Activated CD8-positive, alpha-beta T cell treated with anti-CD3 and anti-CD28 coated beads, Interleukin-2, amount 10 ng/mL, durations not matched to agents 7 days and 5 days (primary cell): ENCODE results near the gene HSPA13. TPM values are rescaled to one million over a fixed set of nuclear protein-coding genes. Genes with fewer than 3 reads are reported as not detected.
A peak's percentile ranks its signal among the peaks of the same experiment; 100 is the strongest.

ENCODE experiments used
- ATAC-seq: fragments of 150-1000 bp; cut with Tn5 transposase; one replicate; pipeline ENCODE4 v1.10.0; 2021; ENCODE audit warnings: moderate library complexity
- CTCF ChIA-PET: fragments of 350-600 bp; sonication (Branson Sonifier 250); formaldehyde crosslinking; loops from one replicate; lab custom pipeline; 2021; ENCODE audit warnings: antibody characterized with exemption; lab: Charles Lee
- POLR2A ChIA-PET: fragments of 350-600 bp; sonication (Branson Sonifier 250); formaldehyde crosslinking; loops from one replicate; lab custom pipeline; 2021; ENCODE audit warnings: antibody characterized with exemption; lab: Charles Lee
- DNase-seq: peaks from one replicate; pipeline ENCODE4 v3.0.0-alpha.2; 2020
- H3K27ac Mint-ChIP-seq: one replicate; pipeline ENCODE4 v1.8.0; 2021; ENCODE audit warnings: mild to moderate bottlenecking, mixed read lengths
- H3K27me3 Mint-ChIP-seq: one replicate; pipeline ENCODE4 v1.8.0; 2021; ENCODE audit warnings: low read depth, mixed read lengths
- H3K36me3 Mint-ChIP-seq: one replicate; pipeline ENCODE4 v1.8.0; 2021; ENCODE audit warnings: low read depth, mixed read lengths
- H3K4me1 Mint-ChIP-seq: one replicate; pipeline ENCODE4 v1.8.0; 2021; ENCODE audit warnings: low read depth, mixed read lengths
- H3K4me3 Mint-ChIP-seq: one replicate; pipeline ENCODE4 v1.8.0; 2021; ENCODE audit warnings: mild to moderate bottlenecking, mixed read lengths
- H3K9me3 Mint-ChIP-seq: one replicate; pipeline ENCODE4 v1.8.0; 2022; ENCODE audit warnings: mixed read lengths; ENCODE audit not compliant: insufficient read depth
- total RNA-seq, 2 experiments: library from RNA; stranded (reverse); gene quantifications; one replicate each; pipeline ENCODE4 v1.2.3, GENCODE V29; 2021

HSPA13 gene
- total RNA-seq = 10 to 100 TPM; 26.0 to 30.4 TPM

GRCh38 chr21:14382835-14383595 is at the start of gene HSPA13:
Gene HSPA13 (minus strand): TSS chr21:14383146. CDS start chr21:14383119, 27 bp downstream.
- peaks cover 2% of the 10 kb centered on the region for H3K27me3 Mint-ChIP-seq
- ChIA-PET CTCF (interaction anchor here (0.9 to 2.9 kb wide), 2 partner anchors 76 to 355 kb away, joined by 3 to 14 read pairs; no protein-coding TSS in a partner anchor), POLR2A (interaction anchor here (0.6 to 3.0 kb wide), 14 partner anchors 9 to 1351 kb away, joined by 3 to 25 read pairs (median 3); partner anchors contain the start of gene NRIP1)
- ATAC-seq (peak; percentile 98), DNase-seq (peak; percentile 100)
- peaks cover 16% of the 10 kb centered on the region for H3K36me3 Mint-ChIP-seq
- H3K27ac Mint-ChIP-seq = peak within 1 kb of the TSS; percentile 98
- H3K4me3 Mint-ChIP-seq = peak within 1 kb of the TSS; percentile 99
- H3K9me3 Mint-ChIP-seq = no peaks in the 10 kb centered on the region
- peaks cover 39% of the 10 kb centered on the region for H3K4me1 Mint-ChIP-seq

DNA sequence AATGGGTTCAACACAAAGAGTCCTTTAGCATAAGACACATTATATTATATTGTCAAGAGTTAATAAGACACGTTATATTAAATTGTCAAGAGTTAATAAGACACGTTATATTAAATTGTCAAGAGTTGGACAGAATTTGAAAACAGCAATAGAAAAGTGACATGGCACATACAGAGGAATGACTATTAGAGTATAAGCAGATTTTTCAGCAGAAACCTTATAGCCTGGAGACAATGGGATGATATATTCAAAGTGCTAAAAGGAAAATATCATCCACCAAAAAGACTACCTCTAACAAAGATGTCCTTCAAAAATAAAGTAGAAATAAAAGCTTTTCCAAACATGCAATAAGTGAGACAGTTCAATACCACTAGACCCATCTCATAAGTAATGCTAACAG is 36.0 kb upstream of the HSPA13 start:
- Mint-ChIP-seq H3K27ac (no peak overlapping the region), H3K4me3 (no peak overlapping the region), H3K4me1 (no peaks in the 10 kb centered on the region), H3K9me3 (peaks cover 16% of the 10 kb centered on the region), H3K27me3 (no peaks in the 10 kb centered on the region), H3K36me3 (peaks cover 2% of the 10 kb centered on the region)
- POLR2A ChIA-PET = no interaction called here
- ATAC-seq (no peak), DNase-seq (no peak)
- CTCF ChIA-PET = no interaction called here

DNA sequence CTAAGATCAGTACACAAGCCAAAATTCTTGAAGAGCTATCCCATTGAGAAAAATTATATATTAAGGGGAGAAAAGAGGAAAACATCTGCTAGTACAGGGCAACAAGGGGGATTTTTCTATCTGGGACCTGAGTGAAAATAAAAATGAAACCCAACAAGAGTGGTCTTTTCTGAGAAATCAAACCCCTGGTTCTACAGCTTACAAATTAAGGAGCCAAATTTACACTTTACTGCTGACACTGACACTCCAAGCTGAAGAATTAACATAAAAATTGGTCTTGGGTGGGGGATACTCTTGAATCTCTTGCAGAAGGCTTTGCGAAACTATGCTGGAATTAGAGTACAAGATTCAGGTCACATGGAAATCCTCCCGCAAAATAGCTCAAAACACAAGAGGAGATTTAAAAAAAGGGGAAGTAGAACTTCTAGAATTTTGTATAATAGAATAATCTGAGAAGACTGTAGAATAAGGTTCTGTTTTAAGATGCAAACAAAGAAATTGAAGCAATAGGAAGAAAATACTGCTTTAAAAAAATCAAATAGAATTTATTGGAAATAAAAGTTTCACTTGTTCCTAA is 32.1 kb upstream of the HSPA13 start:
- Mint-ChIP-seq H3K9me3 (peaks cover 16% of the 10 kb centered on the region), H3K27ac (no peak overlapping the region), H3K4me1 (no peaks in the 10 kb centered on the region), H3K27me3 (peaks cover 3% of the 10 kb centered on the region), H3K36me3 (peaks cover 2% of the 10 kb centered on the region), H3K4me3 (no peak overlapping the region)
- CTCF ChIA-PET = interaction anchor here (0.8 kb wide), 1 partner anchor 323 kb away, joined by 3 read pairs; no protein-coding TSS in a partner anchor
- POLR2A ChIA-PET = no interaction called here
- ATAC-seq = no peak
- DNase-seq = no peak

DNA sequence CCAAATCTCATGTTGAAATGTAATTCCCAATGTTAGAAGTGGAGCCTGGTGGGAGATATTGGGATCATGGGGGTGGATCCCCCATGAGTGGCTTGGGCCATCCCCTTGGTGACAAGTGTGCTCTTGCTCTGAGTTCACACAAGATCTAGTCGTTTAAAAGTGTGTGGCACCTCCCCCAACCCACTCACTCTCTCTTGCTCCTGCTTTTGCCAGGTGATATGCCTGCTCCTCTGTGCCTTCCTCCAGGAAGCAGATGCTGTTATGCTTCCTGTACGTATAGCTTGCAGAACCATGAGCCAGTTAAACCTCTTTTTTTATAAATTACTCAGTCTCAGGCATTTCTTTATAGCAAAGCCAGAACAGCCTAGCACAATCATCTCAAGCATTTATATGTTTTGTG is 23.0 kb upstream of the HSPA13 start:
- ATAC-seq (no peak), DNase-seq (no peak)
- no peak overlapping the region for H3K27ac Mint-ChIP-seq
- H3K4me1 Mint-ChIP-seq = no peaks in the 10 kb centered on the region
- H3K9me3 Mint-ChIP-seq = no peaks in the 10 kb centered on the region
- H3K4me3 Mint-ChIP-seq = no peak overlapping the region
- POLR2A ChIA-PET = no interaction called here
- no peaks in the 10 kb centered on the region for H3K27me3 Mint-ChIP-seq
- CTCF ChIA-PET = no interaction called here
- no peaks in the 10 kb centered on the region for H3K36me3 Mint-ChIP-seq

DNA sequence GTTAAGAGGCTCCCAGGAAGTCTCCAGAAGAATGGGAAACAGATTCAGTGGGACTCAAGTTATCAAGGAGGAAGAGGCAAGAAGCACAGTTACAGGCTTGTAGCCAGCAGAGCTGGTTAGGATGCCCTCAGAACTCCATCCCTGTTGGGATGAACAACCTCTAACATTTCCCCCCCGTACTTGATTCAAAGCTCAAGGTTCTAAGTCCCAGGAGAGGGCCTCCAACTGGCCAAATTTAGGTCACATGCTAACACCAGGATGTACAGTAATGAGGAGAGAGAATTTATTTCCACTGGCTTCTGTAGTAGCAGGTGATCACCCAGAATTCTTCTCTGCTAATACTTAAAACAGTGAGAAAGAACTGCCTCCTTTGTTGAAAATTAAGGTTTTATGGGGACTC is 22.3 kb upstream of the HSPA13 start:
- H3K27me3 Mint-ChIP-seq = no peaks in the 10 kb centered on the region
- ATAC-seq (no peak), DNase-seq (no peak)
- H3K4me3 Mint-ChIP-seq = no peak overlapping the region
- H3K4me1 Mint-ChIP-seq = no peaks in the 10 kb centered on the region
- no peaks in the 10 kb centered on the region for H3K36me3 Mint-ChIP-seq
- no peaks in the 10 kb centered on the region for H3K9me3 Mint-ChIP-seq
- ChIA-PET CTCF (interaction anchor here (0.9 kb wide), 1 partner anchor 1148 kb away, joined by 3 read pairs; no protein-coding TSS in a partner anchor), POLR2A (no interaction called here)
- no peak overlapping the region for H3K27ac Mint-ChIP-seq

DNA sequence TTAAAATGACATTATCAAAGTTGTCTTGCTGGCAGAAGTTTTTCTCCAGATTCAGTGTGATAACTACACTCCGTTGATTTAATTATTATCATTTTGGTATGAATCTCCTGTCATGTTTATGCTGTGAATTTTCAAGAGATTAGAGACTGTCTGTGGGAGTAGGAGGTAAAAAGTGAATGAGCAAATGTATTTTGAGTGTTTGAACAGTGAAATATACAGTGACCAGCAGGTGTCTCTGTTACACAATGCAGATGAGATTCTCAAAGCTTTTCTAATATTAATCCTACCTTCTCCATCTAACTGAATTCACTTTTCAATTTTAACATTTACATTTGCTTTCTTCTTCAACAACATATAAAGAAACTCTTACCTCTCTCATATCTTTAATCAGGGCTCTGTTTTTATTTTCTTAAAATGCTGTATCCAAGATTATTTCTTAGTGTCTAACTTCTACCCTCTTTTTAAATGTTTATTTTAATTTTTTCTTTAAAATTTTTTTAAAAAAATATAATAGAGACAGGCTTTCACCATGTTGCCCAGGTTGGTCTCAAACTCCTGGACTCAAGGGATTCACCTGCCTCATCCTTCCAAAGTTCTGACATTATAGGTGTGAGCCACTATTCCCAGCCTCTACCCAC is 20.9 kb upstream of the HSPA13 start:
- H3K27ac Mint-ChIP-seq = no peak overlapping the region
- H3K4me3 Mint-ChIP-seq = no peak overlapping the region
- ATAC-seq = no peak
- no peaks in the 10 kb centered on the region for H3K27me3 Mint-ChIP-seq
- no peaks in the 10 kb centered on the region for H3K36me3 Mint-ChIP-seq
- POLR2A ChIA-PET = no interaction called here
- no peaks in the 10 kb centered on the region for H3K4me1 Mint-ChIP-seq
- no peaks in the 10 kb centered on the region for H3K9me3 Mint-ChIP-seq
- DNase-seq = peak; percentile 39
- CTCF ChIA-PET = interaction anchor here (0.6 to 2.1 kb wide), 4 partner anchors 333 to 370 kb away, joined by 3 to 11 read pairs (median 4); no protein-coding TSS in a partner anchor

GRCh38 chr21:14401217-14401616 is 18.3 kb upstream of the HSPA13 start:
- Mint-ChIP-seq H3K9me3 (no peaks in the 10 kb centered on the region), H3K27ac (no peak overlapping the region), H3K36me3 (no peaks in the 10 kb centered on the region), H3K27me3 (no peaks in the 10 kb centered on the region), H3K4me3 (no peak overlapping the region), H3K4me1 (no peaks in the 10 kb centered on the region)
- ChIA-PET CTCF (interaction anchor here (1.0 to 1.2 kb wide), 3 partner anchors 334 to 463 kb away, joined by 3 to 5 read pairs (median 3); no protein-coding TSS in a partner anchor), POLR2A (no interaction called here)
- ATAC-seq (no peak), DNase-seq (no peak)

- peaks cover 8% of the 10 kb centered on the region for H3K4me1 Mint-ChIP-seq
- no peaks in the 10 kb centered on the region for H3K9me3 Mint-ChIP-seq
- POLR2A ChIA-PET = no interaction called here
- peaks cover 15% of the 10 kb centered on the region for H3K27me3 Mint-ChIP-seq
- CTCF ChIA-PET = no interaction called here
- DNase-seq (no peak), ATAC-seq (no peak)
- H3K4me3 Mint-ChIP-seq = no peak overlapping the region
- no peak overlapping the region for H3K27ac Mint-ChIP-seq
- no peaks in the 10 kb centered on the region for H3K36me3 Mint-ChIP-seq
Measured at GRCh38 chr21:14388282-14388681, 5.3 kb upstream of the HSPA13 start.

GRCh38 chr21:14384453-14384852 is 1.5 kb upstream of the HSPA13 start:
- peak overlapping the region; percentile 98 for H3K27ac Mint-ChIP-seq
- H3K4me3 Mint-ChIP-seq = peak overlapping the region; percentile 99
- H3K36me3 Mint-ChIP-seq = peaks cover 7% of the 10 kb centered on the region
- ChIA-PET CTCF (interaction anchor here (1.1 kb wide), 1 partner anchor 132 kb away, joined by 3 read pairs; no protein-coding TSS in a partner anchor), POLR2A (interaction anchor here (1.2 to 3.0 kb wide), 4 partner anchors 12 to 681 kb away, joined by 3 to 25 read pairs (median 11); partner anchors contain the start of gene NRIP1)
- H3K4me1 Mint-ChIP-seq = peaks cover 31% of the 10 kb centered on the region
- no peak for DNase-seq
- H3K27me3 Mint-ChIP-seq = peaks cover 2% of the 10 kb centered on the region
- no peak for ATAC-seq
- no peaks in the 10 kb centered on the region for H3K9me3 Mint-ChIP-seq

DNA sequence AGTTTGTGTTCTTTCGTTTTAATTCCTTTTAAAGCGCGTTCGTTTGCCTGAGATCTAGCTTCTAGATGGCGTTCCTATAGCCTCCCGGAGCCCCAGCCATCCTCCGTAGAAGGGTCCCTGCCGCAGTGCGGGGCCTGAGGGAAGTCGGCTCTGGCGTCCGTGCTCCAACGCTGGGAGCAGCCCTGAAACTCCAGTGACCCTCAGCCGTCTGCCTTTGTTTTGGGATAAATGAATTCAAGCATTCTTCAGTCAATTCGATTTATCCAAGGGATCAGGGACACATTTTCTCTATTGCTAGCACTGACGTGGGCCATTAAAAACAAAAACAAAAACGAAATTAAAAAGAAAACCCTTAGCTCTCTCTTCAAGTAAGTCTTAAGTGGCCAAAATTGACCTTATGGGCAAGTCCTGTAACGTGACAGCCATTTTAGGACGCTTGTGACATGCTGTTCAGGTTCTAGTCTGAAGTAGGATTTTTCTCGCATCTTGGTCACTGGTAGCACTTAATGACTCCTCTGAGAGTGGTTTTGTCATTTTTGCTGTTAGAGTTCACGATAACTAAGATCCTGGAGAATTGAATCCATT is 742 bp upstream of the HSPA13 start:
- H3K36me3 Mint-ChIP-seq = peaks cover 10% of the 10 kb centered on the region
- H3K27ac Mint-ChIP-seq = peak overlapping the region; percentile 98
- H3K4me1 Mint-ChIP-seq = peaks cover 34% of the 10 kb centered on the region
- DNase-seq = no peak
- H3K4me3 Mint-ChIP-seq = peak overlapping the region; percentile 99
- H3K9me3 Mint-ChIP-seq = no peaks in the 10 kb centered on the region
- CTCF ChIA-PET = interaction anchor here (2.9 kb wide), 1 partner anchor 354 kb away, joined by 14 read pairs; no protein-coding TSS in a partner anchor
- peaks cover 2% of the 10 kb centered on the region for H3K27me3 Mint-ChIP-seq
- POLR2A ChIA-PET = interaction anchor here (0.6 to 3.0 kb wide), 14 partner anchors 8 to 1350 kb away, joined by 3 to 25 read pairs (median 3); partner anchors contain the start of gene NRIP1
- peak; percentile 45 for ATAC-seq

GRCh38 chr21:14382486-14382834 is 486 bp downstream of the HSPA13 start:
- ChIA-PET CTCF (interaction anchor here (0.9 to 2.9 kb wide), 2 partner anchors 76 to 355 kb away, joined by 3 to 14 read pairs; no protein-coding TSS in a partner anchor), POLR2A (interaction anchor here (0.9 to 3.0 kb wide), 9 partner anchors 14 to 683 kb away, joined by 3 to 25 read pairs (median 3); partner anchors contain the start of gene NRIP1)
- Mint-ChIP-seq H3K4me3 (peak overlapping the region; percentile 99), H3K4me1 (peaks cover 44% of the 10 kb centered on the region), H3K27me3 (peaks cover under 1% of the 10 kb centered on the region), H3K27ac (peak overlapping the region; percentile 98), H3K36me3 (peaks cover 21% of the 10 kb centered on the region), H3K9me3 (no peaks in the 10 kb centered on the region)
- ATAC-seq = no peak
- DNase-seq = no peak
